K562 (cell line): Measurements from ENCODE around the gene NCOA1. TPM values are rescaled to one million over a fixed set of nuclear protein-coding genes. Genes with fewer than 3 reads are reported as not detected.

ENCODE experiments used
- DPF2 ChIP-seq: fragments of 450-650 bp; IDR thresholded peaks from 2 replicates; pipeline ENCODE4 v1.6.1; 2016
- FUS ChIP-seq: fragments of 200-400 bp; formaldehyde crosslinking; optimal IDR thresholded peaks from 2 replicates; pipeline ENCODE3; 2017; ENCODE audit warnings: low read depth, low read length
- HNRNPUL1 ChIP-seq: fragments of 200-400 bp; formaldehyde crosslinking; IDR thresholded peaks from 2 replicates; pipeline ENCODE4 v1.6.1; 2017; ENCODE audit warnings: low read length
- JUN ChIP-seq, 2 experiments: sonication (generic) in 1 of 2; formaldehyde crosslinking in 1 of 2; IDR thresholded peaks; 2 replicates each; pipeline versions ENCODE4 v1.6.1 to v1.8.0; 2012 to 2022; ENCODE audit warnings: borderline replicate concordance in 2 of 2, mild to moderate bottlenecking in 2 of 2, improper control_type of control experiment in 1 of 2, low read depth in 1 of 2, low read length in 1 of 2, missing genetic modification reagents in 1 of 2
- NFXL1 ChIP-seq: fragments of 450-650 bp; formaldehyde crosslinking; IDR thresholded peaks from 2 replicates; pipeline ENCODE4 v1.4.0; 2021; ENCODE audit warnings: mild to moderate bottlenecking
- PHTF2 ChIP-seq: fragments of 250-450 bp; sonication (Bioruptor Pico); IDR thresholded peaks from 2 replicates; pipeline ENCODE4 v1.5.0; 2021; ENCODE audit warnings: mild to moderate bottlenecking
- POU5F1 ChIP-seq: fragments of 150-350 bp; IDR thresholded peaks from 2 replicates; pipeline ENCODE4 v1.6.1; 2014; ENCODE audit warnings: borderline replicate concordance, low read length, low read depth, mild to moderate bottlenecking; ENCODE audit not compliant: partially characterized antibody
- PPARD ChIP-seq: fragments of 250-450 bp; sonication (Bioruptor Pico); IDR thresholded peaks from 2 replicates; pipeline ENCODE4 v1.8.0; 2022; ENCODE audit warnings: inconsistent platforms, mild to moderate bottlenecking, moderate library complexity
- ZFX ChIP-seq: sonication (generic); formaldehyde crosslinking; IDR thresholded peaks from 2 replicates; pipeline ENCODE4 v1.8.0; 2022; ENCODE audit warnings: mild to moderate bottlenecking, missing genetic modification reagents, moderate library complexity
- ZNF175 ChIP-seq: fragments of 200-800 bp; sonication (Bioruptor generic); IDR thresholded peaks from 2 replicates; pipeline ENCODE4 v1.6.1; 2016; ENCODE audit warnings: low read depth, mild to moderate bottlenecking, missing genetic modification characterization, missing compliant biosample characterization
- ZNF444 ChIP-seq: fragments of 250-450 bp; sonication (Bioruptor Pico); IDR thresholded peaks from 2 replicates; pipeline ENCODE4 v1.4.0; 2020; ENCODE audit warnings: mild to moderate bottlenecking, moderate library complexity
- polyA plus RNA-seq, 8 experiments: library from polyadenylated mRNA; depleted of rRNA in 4 of 8; stranded (reverse) in 5 of 8; unstranded in 3 of 8; fragments of >200 nt; fragmentation: Nextera tagmentation in 2 of 8; fragmentation: Illumina TruSeq in 1 of 8; extraction: Ambion mirVana in 2 of 8; extraction: Trizol in 1 of 8; gene quantifications; 2 replicates each; pipeline versions ENCODE4 v1.2.1 to v1.2.3, GENCODE V29; 2011 to 2014; ENCODE audit warnings: inconsistent platforms in 1 of 8, missing spikeins in 1 of 8
- total RNA-seq, 7 experiments: library from RNA; depleted of rRNA in 6 of 7; stranded (reverse); fragments of >200 nt in 6 of 7; fragmentation: Illumina TruSeq in 2 of 7; extraction: Trizol in 2 of 7; gene quantifications; 2 replicates each; pipeline versions ENCODE4 v1.2.1 to v1.2.3, GENCODE V29; 2011 to 2021; ENCODE audit warnings: low replicate concordance in 1 of 7
- TF ChIP-seq, protein P1 (sequence below): fragments of 450-650 bp; IDR thresholded peaks from one replicate; pipeline ENCODE4 v1.6.1; 2018; ENCODE audit warnings: mild to moderate bottlenecking, moderate library complexity; ENCODE audit not compliant: partially characterized antibody
- TF ChIP-seq, protein P2 (sequence below): sonication (generic); formaldehyde crosslinking; IDR thresholded peaks from 2 replicates; pipeline ENCODE4 v1.8.0; 2022; ENCODE audit warnings: mild to moderate bottlenecking, missing genetic modification reagents, borderline replicate concordance
- TF ChIP-seq, protein P3 (sequence below): fragments of 450-650 bp; IDR thresholded peaks from 2 replicates; pipeline ENCODE4 v1.6.1; 2016; ENCODE audit warnings: missing biosample characterization, missing genetic modification characterization
- TF ChIP-seq, protein P4 (sequence below): fragments of 250-450 bp; sonication (Bioruptor Pico); IDR thresholded peaks from 2 replicates; pipeline ENCODE4 v1.4.0; 2020
- TF ChIP-seq, protein P5 (sequence below), 2 experiments: fragments of 450-650 bp in 1 of 2; IDR thresholded peaks; 2 replicates each; pipeline ENCODE4 v1.6.1; 2011 to 2017; ENCODE audit warnings: low read depth in 2 of 2, antibody characterized with exemption in 1 of 2, borderline replicate concordance in 1 of 2, low read length in 1 of 2, mild to moderate bottlenecking in 1 of 2, mixed read lengths in 1 of 2; ENCODE audit not compliant: control insufficient read depth in 1 of 2

NCOA1 gene
- total and polyA plus RNA-seq, 9 of the 15 experiments (the other 6 are each of a cell fraction or from before 2014, with no cell fraction given), result 4.9 to 25.7 (median 17.0) TPM

DNA sequence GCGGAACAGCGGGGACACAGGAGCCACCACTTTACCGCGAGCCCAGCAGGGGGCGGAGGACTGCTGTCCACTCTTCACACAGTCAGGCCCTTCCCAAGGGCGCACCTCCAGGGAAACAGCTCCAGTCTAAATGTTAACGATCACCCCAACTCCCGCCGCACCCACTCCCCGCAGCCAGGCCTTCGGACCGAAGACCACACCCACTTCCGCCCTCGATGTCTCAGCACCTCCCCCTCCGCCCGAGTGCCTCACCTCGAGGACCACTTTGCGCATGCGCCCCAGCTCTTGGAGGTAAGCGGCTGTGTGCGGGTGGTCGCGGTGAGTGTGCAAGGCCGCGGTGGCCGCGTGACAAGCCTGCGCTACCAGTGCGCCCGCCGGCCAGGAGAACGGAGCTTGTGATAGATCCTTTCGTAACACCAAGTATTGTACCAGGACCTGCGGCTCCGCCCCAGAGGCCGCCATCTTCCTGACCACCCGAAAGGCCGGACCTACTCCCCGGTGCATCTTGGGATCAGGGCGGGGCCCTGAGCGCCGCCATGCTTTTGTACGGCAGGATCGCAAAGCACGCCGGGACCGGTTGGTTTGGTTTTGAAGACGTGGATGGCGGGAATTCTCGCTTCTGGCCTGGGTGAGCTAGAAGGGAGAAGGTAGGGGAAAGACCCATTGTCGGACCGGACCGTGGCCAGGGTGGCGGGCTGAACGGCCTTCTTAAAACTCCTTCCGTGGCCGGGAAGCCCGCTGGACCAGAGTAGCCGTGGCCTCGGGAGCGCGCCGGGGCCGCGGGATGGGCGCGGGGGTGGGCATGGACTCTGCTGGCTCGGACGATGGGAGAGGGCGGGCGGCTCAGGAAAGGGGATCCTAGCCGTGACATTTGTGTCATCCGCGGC lies 302.1 kb downstream of the NCOA1 start, which contains the start of the genes CENPO and PTRHD1 (continued):
- TF ChIP-seq, protein P1, sequence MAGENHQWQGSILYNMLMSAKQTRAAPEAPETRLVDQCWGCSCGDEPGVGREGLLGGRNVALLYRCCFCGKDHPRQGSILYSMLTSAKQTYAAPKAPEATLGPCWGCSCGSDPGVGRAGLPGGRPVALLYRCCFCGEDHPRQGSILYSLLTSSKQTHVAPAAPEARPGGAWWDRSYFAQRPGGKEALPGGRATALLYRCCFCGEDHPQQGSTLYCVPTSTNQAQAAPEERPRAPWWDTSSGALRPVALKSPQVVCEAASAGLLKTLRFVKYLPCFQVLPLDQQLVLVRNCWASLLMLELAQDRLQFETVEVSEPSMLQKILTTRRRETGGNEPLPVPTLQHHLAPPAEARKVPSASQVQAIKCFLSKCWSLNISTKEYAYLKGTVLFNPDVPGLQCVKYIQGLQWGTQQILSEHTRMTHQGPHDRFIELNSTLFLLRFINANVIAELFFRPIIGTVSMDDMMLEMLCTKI, result no peak
- TF ChIP-seq NFXL1 (CRISPR knock-in tag) (no peak), DPF2 (no peak), PHTF2 (CRISPR knock-in tag) (no peak), POU5F1 (no peak), JUN (IDR thresholded peaks at IDR 0.05; ENCODE audit: borderline replicate concordance, low read depth, low read length) (no peak), JUN (CRISPR knock-in tag; IDR thresholded peaks at IDR 0.05; ENCODE audit: borderline replicate concordance) (no peak; the same call in 1 of the 2 replicates), ZNF175 (CRISPR knock-in tag) (no peak), ZNF444 (CRISPR knock-in tag) (no peak), ZFX (CRISPR knock-in tag) (peak; percentile 88), PPARD (no peak), FUS (no peak), HNRNPUL1 (no peak)
- TF ChIP-seq, protein P2, sequence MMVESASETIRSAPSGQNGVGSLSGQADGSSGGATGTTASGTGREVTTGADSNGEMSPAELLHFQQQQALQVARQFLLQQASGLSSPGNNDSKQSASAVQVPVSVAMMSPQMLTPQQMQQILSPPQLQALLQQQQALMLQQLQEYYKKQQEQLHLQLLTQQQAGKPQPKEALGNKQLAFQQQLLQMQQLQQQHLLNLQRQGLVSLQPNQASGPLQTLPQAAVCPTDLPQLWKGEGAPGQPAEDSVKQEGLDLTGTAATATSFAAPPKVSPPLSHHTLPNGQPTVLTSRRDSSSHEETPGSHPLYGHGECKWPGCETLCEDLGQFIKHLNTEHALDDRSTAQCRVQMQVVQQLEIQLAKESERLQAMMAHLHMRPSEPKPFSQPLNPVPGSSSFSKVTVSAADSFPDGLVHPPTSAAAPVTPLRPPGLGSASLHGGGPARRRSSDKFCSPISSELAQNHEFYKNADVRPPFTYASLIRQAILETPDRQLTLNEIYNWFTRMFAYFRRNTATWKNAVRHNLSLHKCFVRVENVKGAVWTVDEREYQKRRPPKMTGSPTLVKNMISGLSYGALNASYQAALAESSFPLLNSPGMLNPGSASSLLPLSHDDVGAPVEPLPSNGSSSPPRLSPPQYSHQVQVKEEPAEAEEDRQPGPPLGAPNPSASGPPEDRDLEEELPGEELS (CRISPR knock-in tag), result no peak
- TF ChIP-seq, protein P3, sequence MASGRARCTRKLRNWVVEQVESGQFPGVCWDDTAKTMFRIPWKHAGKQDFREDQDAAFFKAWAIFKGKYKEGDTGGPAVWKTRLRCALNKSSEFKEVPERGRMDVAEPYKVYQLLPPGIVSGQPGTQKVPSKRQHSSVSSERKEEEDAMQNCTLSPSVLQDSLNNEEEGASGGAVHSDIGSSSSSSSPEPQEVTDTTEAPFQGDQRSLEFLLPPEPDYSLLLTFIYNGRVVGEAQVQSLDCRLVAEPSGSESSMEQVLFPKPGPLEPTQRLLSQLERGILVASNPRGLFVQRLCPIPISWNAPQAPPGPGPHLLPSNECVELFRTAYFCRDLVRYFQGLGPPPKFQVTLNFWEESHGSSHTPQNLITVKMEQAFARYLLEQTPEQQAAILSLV (tag), result no peak
- TF ChIP-seq, protein P4, sequence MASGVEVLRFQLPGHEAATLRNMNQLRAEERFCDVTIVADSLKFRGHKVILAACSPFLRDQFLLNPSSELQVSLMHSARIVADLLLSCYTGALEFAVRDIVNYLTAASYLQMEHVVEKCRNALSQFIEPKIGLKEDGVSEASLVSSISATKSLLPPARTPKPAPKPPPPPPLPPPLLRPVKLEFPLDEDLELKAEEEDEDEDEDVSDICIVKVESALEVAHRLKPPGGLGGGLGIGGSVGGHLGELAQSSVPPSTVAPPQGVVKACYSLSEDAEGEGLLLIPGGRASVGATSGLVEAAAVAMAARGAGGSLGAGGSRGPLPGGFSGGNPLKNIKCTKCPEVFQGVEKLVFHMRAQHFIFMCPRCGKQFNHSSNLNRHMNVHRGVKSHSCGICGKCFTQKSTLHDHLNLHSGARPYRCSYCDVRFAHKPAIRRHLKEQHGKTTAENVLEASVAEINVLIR (CRISPR knock-in tag), result no peak
- TF ChIP-seq, protein P5, sequence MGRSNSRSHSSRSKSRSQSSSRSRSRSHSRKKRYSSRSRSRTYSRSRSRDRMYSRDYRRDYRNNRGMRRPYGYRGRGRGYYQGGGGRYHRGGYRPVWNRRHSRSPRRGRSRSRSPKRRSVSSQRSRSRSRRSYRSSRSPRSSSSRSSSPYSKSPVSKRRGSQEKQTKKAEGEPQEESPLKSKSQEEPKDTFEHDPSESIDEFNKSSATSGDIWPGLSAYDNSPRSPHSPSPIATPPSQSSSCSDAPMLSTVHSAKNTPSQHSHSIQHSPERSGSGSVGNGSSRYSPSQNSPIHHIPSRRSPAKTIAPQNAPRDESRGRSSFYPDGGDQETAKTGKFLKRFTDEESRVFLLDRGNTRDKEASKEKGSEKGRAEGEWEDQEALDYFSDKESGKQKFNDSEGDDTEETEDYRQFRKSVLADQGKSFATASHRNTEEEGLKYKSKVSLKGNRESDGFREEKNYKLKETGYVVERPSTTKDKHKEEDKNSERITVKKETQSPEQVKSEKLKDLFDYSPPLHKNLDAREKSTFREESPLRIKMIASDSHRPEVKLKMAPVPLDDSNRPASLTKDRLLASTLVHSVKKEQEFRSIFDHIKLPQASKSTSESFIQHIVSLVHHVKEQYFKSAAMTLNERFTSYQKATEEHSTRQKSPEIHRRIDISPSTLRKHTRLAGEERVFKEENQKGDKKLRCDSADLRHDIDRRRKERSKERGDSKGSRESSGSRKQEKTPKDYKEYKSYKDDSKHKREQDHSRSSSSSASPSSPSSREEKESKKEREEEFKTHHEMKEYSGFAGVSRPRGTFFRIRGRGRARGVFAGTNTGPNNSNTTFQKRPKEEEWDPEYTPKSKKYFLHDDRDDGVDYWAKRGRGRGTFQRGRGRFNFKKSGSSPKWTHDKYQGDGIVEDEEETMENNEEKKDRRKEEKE (IDR thresholded peaks at IDR 0.05; ENCODE audit: borderline replicate concordance in 1 of 2, control insufficient read depth in 1 of 2, low read depth in 2 of 2, low read length in 1 of 2), result no peak
